Measurements from ENCODE around the gene IL17REL. TPM values are rescaled to one million over a fixed set of nuclear protein-coding genes. Genes with fewer than 3 reads are reported as not detected.
A peak's percentile ranks its signal among the peaks of the same experiment; 100 is the strongest.

IL17REL gene
- total and polyA plus RNA-seq, 12 donors = not detected

GRCh38 chr22:49972163-49973017 lies 40.2 kb downstream of the IL17REL start:
- Histone ChIP-seq H3K36me3 (replicated peaks in 1 of 2) (no peaks in the 10 kb centered on the region), H3K4me1 (replicated peaks in 1 of 2) (peaks cover 31 to 39% of the 10 kb centered on the region in 2 donors), H3K9me3 (replicated peaks in 1 of 3) (no peaks in the 10 kb centered on the region), H3K4me3 (peak overlapping the region in 1 of 4 donors; percentile 53), H3K27me3 (no peaks in the 10 kb centered on the region), H3K27ac (no peak overlapping the region)
- 52 to 58% (median 53%) methylated on average over 11 to 45 of the region's 45 CpGs for WGBS, 4 donors
- TF ChIP-seq CTCF (IDR thresholded peaks at IDR 0.05) (no peak), POLR2A (IDR thresholded peaks at IDR 0.05) (no peak)
- peak in 6 of 7 donors; percentile 32 to 63 (median 50) for DNase-seq
- intact Hi-C loops (cut with DNase I) = no loop called here

GRCh38 chr22:49971232-49972162 lies 41.1 kb downstream of the IL17REL start:
- H3K9me3 ChIP-seq (replicated peaks in 1 of 3) = no peaks in the 10 kb centered on the region

GRCh38 chr22:49970528-49971231 lies 41.9 kb downstream of the IL17REL start:
- no peaks in the 10 kb centered on the region for H3K27me3 ChIP-seq
- TF ChIP-seq POLR2A (IDR thresholded peaks at IDR 0.05) (peak; percentile 88 to 98), CTCF (IDR thresholded peaks at IDR 0.05) (no peak)
- DNase-seq = peak; percentile 96 to 99 (median 99)
- peaks cover 47 to 56% of the 10 kb centered on the region in 2 donors for H3K4me1 ChIP-seq (replicated peaks in 1 of 2)
- H3K4me3 ChIP-seq = peak overlapping the region in 2 of 4 donors; percentile 26 to 53
- no peaks in the 10 kb centered on the region for H3K9me3 ChIP-seq (replicated peaks in 1 of 3)
- H3K27ac ChIP-seq = peak overlapping the region; percentile 65 to 96 (median 94)
- no peaks in the 10 kb centered on the region for H3K36me3 ChIP-seq (replicated peaks in 1 of 2)
- 6 to 27% (median 13%) methylated on average over 6 to 32 of the region's 32 CpGs for WGBS, 4 donors
- intact Hi-C loops (cut with DNase I) = no loop called here

More at GRCh38 chr22:49971232-49972162, 41.1 kb downstream of the IL17REL start:
- WGBS, 4 donors = 7 to 12% (median 9%) methylated on average over 26 to 81 of the region's 81 CpGs; no CpG with 5 or more reads in 1 of the 4 donors
- DNase-seq = peak; percentile 81 to 90 (median 86)
- Histone ChIP-seq H3K4me3 (peak overlapping the region in 3 of 4 donors; percentile 11 to 53 (median 26)), H3K4me1 (replicated peaks in 1 of 2) (peaks cover 40 to 48% of the 10 kb centered on the region in 2 donors), H3K27ac (peak overlapping the region; percentile 65 to 96 (median 88)), H3K36me3 (replicated peaks in 1 of 2) (no peaks in the 10 kb centered on the region), H3K27me3 (no peaks in the 10 kb centered on the region)
- intact Hi-C loops (cut with DNase I) = no loop called here
- no peak for TF ChIP-seq POLR2A (IDR thresholded peaks at IDR 0.05)
- TF ChIP-seq CTCF (IDR thresholded peaks at IDR 0.05) = no peak

Measured in adrenal gland (tissue), 12 donors.